Glutamatergic neuron (in vitro differentiated cells): Measurements from ENCODE around the gene LMX1B. TPM values are rescaled to one million over a fixed set of nuclear protein-coding genes. Genes with fewer than 3 reads are reported as not detected.

Source experiments
- DNase-seq: peaks from one replicate; pipeline ENCODE4 v3.0.0; 2022
- H3K27ac Mint-ChIP-seq: one replicate; pipeline ENCODE4 v1.8.0; 2020; ENCODE audit warnings: mild to moderate bottlenecking, mixed read lengths, inconsistent platforms; ENCODE audit not compliant: unreplicated experiment
- H3K27me3 Mint-ChIP-seq: one replicate; pipeline ENCODE4 v1.8.0; 2020; ENCODE audit warnings: mild to moderate bottlenecking, moderate library complexity, mixed read lengths, inconsistent platforms; ENCODE audit not compliant: unreplicated experiment
- H3K36me3 Mint-ChIP-seq: one replicate; pipeline ENCODE4 v1.8.0; 2020; ENCODE audit warnings: mild to moderate bottlenecking, mixed read lengths, inconsistent platforms; ENCODE audit not compliant: unreplicated experiment
- H3K4me1 Mint-ChIP-seq: one replicate; pipeline ENCODE4 v1.8.0; 2020; ENCODE audit warnings: mild to moderate bottlenecking, low read depth, mixed read lengths, inconsistent platforms; ENCODE audit not compliant: unreplicated experiment
- H3K4me3 Mint-ChIP-seq: one replicate; pipeline ENCODE4 v1.8.0; 2020; ENCODE audit warnings: mild to moderate bottlenecking, mixed read lengths, inconsistent platforms; ENCODE audit not compliant: unreplicated experiment
- H3K9me3 Mint-ChIP-seq: one replicate; pipeline ENCODE4 v1.8.0; 2020; ENCODE audit warnings: mild to moderate bottlenecking, moderate library complexity, mixed read lengths, inconsistent platforms; ENCODE audit not compliant: unreplicated experiment
- total RNA-seq: library from RNA; stranded (reverse); fragmentation: NEBNext Ultra II Directional; extraction: Animal tissue kit (Norgen Biotek cat#: 25700); gene quantifications from one replicate; pipeline ENCODE4 v1.2.1, GENCODE V29; 2021; ENCODE audit not compliant: unreplicated experiment
- TF ChIP-seq, protein P1 (sequence below): fragments of 200-600 bp; sonication (generic); IDR thresholded peaks from one replicate; pipeline ENCODE4 v1.5.0; 2021; ENCODE audit not compliant: partially characterized antibody, unreplicated experiment

The LMX1B gene
- total RNA-seq, 1 donor from 2014 or later, result 0.27 TPM

- H3K4me1 Mint-ChIP-seq, result no peaks in the 10 kb centered on the region
- H3K4me3 Mint-ChIP-seq, result no peak overlapping the region
- no peak overlapping the region for H3K27ac Mint-ChIP-seq
- H3K36me3 Mint-ChIP-seq, result peaks cover 3% of the 10 kb centered on the region
- TF ChIP-seq, protein P1, sequence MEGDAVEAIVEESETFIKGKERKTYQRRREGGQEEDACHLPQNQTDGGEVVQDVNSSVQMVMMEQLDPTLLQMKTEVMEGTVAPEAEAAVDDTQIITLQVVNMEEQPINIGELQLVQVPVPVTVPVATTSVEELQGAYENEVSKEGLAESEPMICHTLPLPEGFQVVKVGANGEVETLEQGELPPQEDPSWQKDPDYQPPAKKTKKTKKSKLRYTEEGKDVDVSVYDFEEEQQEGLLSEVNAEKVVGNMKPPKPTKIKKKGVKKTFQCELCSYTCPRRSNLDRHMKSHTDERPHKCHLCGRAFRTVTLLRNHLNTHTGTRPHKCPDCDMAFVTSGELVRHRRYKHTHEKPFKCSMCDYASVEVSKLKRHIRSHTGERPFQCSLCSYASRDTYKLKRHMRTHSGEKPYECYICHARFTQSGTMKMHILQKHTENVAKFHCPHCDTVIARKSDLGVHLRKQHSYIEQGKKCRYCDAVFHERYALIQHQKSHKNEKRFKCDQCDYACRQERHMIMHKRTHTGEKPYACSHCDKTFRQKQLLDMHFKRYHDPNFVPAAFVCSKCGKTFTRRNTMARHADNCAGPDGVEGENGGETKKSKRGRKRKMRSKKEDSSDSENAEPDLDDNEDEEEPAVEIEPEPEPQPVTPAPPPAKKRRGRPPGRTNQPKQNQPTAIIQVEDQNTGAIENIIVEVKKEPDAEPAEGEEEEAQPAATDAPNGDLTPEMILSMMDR, result no peak
- H3K27me3 Mint-ChIP-seq, result peaks cover 15% of the 10 kb centered on the region
- H3K9me3 Mint-ChIP-seq, result peaks cover 4% of the 10 kb centered on the region
- DNase-seq, result no peak
Measured at GRCh38 chr9:126697330-126697729, 83.6 kb downstream of the LMX1B start.

DNA sequence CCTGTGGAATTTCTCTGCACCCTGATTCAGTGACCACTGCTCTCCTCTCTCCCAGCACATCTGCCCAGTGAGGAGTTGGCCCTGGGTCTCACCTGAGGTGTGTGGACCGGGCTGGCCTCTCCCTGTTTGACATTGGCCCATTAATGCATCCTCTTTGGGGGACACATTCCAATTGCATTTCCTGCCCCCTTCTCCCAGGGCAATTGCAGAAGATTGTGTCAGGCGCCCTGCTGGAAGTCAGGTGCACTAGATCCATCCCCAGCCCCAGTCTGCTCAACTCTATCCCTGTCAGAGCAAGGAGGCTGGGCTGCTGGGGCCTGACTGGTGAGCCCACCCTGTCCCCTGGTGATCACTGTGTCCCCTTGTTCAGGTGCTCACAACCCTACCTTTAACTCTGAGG lies 84.5 kb downstream of the LMX1B start:
- no peaks in the 10 kb centered on the region for H3K4me1 Mint-ChIP-seq
- no peak overlapping the region for H3K4me3 Mint-ChIP-seq
- H3K9me3 Mint-ChIP-seq, result peaks cover 2% of the 10 kb centered on the region
- TF ChIP-seq, protein P1, result no peak
- H3K27ac Mint-ChIP-seq, result no peak overlapping the region
- DNase-seq, result no peak
- H3K27me3 Mint-ChIP-seq, result peaks cover 15% of the 10 kb centered on the region
- peaks cover 3% of the 10 kb centered on the region for H3K36me3 Mint-ChIP-seq

DNA sequence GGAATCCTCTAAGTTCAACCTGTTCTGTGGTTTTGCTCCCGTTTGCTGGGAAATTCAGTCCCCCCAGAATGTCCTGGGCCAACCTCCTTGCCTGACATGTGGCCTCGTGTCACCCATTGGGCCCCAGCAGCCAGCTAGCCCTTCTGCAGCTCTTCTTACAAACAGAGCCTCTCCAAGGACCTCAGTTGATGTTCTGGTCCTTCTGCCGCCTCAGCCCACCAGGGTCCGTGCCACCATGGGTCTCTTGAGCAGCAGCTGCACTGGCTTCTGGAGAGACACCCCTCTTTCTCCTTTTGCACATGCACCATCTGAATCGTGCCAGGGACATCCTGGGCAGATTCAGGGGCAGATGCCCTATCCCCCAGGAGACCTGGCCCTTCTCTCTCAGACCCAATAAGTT lies 85.0 kb downstream of the LMX1B start:
- H3K27me3 Mint-ChIP-seq, result peaks cover 15% of the 10 kb centered on the region

GRCh38 chr9:126699401-126699881 lies 85.7 kb downstream of the LMX1B start:
- H3K27ac Mint-ChIP-seq, result no peak overlapping the region
- H3K4me3 Mint-ChIP-seq, result no peak overlapping the region

More for the DNA sequence above, 85.0 kb downstream of the LMX1B start:
- no peak for DNase-seq
- H3K4me1 Mint-ChIP-seq, result no peaks in the 10 kb centered on the region
- peaks cover 2% of the 10 kb centered on the region for H3K9me3 Mint-ChIP-seq
- H3K4me3 Mint-ChIP-seq, result no peak overlapping the region
- TF ChIP-seq, protein P1, result no peak
- no peak overlapping the region for H3K27ac Mint-ChIP-seq
- H3K36me3 Mint-ChIP-seq, result peaks cover 3% of the 10 kb centered on the region

GRCh38 chr9:126700296-126700695 lies 86.6 kb downstream of the LMX1B start:
- Mint-ChIP-seq H3K27me3 (peaks cover 22% of the 10 kb centered on the region), H3K27ac (no peak overlapping the region), H3K4me3 (no peak overlapping the region), H3K4me1 (peaks cover 4% of the 10 kb centered on the region), H3K9me3 (peaks cover 2% of the 10 kb centered on the region), H3K36me3 (peaks cover 3% of the 10 kb centered on the region)
- TF ChIP-seq, protein P1, result no peak
- DNase-seq, result no peak

More at GRCh38 chr9:126699401-126699881, 85.7 kb downstream of the LMX1B start:
- Mint-ChIP-seq H3K36me3 (peaks cover 3% of the 10 kb centered on the region), H3K27me3 (peaks cover 18% of the 10 kb centered on the region), H3K9me3 (peaks cover 2% of the 10 kb centered on the region), H3K4me1 (peaks cover under 1% of the 10 kb centered on the region)
- TF ChIP-seq, protein P1, result no peak
- no peak for DNase-seq
